ENCODE results near the gene UBTD1. TPM values are rescaled to one million over a fixed set of nuclear protein-coding genes. Genes with fewer than 3 reads are reported as not detected.

The UBTD1 gene
- total and polyA plus RNA-seq, 10 of the 15 experiments (the other 5 are each of a cell fraction or from before 2014, with no cell fraction given) = 0.04 to 1.5 (median 1.2) TPM; not detected in 1

- H3K27ac ChIP-seq (ENCODE audit: control insufficient read depth, insufficient read depth) = no peak overlapping the region
- ATAC-seq (no peak), FAIRE-seq (no peak), DNase-seq (ENCODE audit: low read depth, low spot score) (no peak)
- no peak overlapping the region for H2AFZ ChIP-seq (ENCODE audit: control insufficient read depth, low read depth, low read length)
- H3K36me3 ChIP-seq (ENCODE audit: control insufficient read depth in 2 of 2, insufficient read depth in 2 of 2, low read length in 1 of 2) = no peaks in the 10 kb centered on the region
- no peak overlapping the region for H3K4me2 ChIP-seq (ENCODE audit: control insufficient read depth, insufficient read depth)
- SMC1A ChIA-PET (ENCODE audit: uncharacterized antibody, unreplicated experiment) = no interaction called here
- WGBS (ENCODE audit: insufficient coverage, insufficient replicate concordance, low lambda C conversion rate, missing lambda C conversion rate) = 70% methylated on average over 2 of the region's 2 CpGs
- RAD21 ChIA-PET (ENCODE audit: unreplicated experiment) = no interaction called here
- no peak overlapping the region for H3K4me3 ChIP-seq
- no peaks in the 10 kb centered on the region for H3K79me2 ChIP-seq (ENCODE audit: control insufficient read depth, insufficient read depth, low read length)
- intact Hi-C loops (cut with micrococcal nuclease; ENCODE audit: unreplicated experiment) (no loop called here), in situ Hi-C loops (cut with MboI) (no loop called here)
- no peaks in the 10 kb centered on the region for H3K4me1 ChIP-seq (ENCODE audit: control insufficient read depth, insufficient read depth, low read length)
- POLR2A ChIA-PET = no interaction called here
- no peak for TF ChIP-seq NR2C1 (IDR thresholded peaks at IDR 0.05)
- TF ChIP-seq, protein P1, sequence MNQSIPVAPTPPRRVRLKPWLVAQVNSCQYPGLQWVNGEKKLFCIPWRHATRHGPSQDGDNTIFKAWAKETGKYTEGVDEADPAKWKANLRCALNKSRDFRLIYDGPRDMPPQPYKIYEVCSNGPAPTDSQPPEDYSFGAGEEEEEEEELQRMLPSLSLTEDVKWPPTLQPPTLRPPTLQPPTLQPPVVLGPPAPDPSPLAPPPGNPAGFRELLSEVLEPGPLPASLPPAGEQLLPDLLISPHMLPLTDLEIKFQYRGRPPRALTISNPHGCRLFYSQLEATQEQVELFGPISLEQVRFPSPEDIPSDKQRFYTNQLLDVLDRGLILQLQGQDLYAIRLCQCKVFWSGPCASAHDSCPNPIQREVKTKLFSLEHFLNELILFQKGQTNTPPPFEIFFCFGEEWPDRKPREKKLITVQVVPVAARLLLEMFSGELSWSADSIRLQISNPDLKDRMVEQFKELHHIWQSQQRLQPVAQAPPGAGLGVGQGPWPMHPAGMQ (IDR thresholded peaks at IDR 0.05; ENCODE audit: borderline replicate concordance) = no peak
- TF ChIP-seq EZH2 (IDR thresholded peaks at IDR 0.05; ENCODE audit: borderline replicate concordance, control insufficient read depth, low read depth, low read length) = no peak
- TF ChIP-seq CBX3 (IDR thresholded peaks at IDR 0.05; ENCODE audit: borderline replicate concordance, low read depth) = no peak
- TF ChIP-seq ETV6 (conservative IDR thresholded peaks at IDR 0.05 in 1 of 2, IDR thresholded peaks at IDR 0.05 in 1 of 2; ENCODE audit: borderline replicate concordance in 1 of 2, low read depth in 1 of 2) = no peak
- TF ChIP-seq SMAD5 (IDR thresholded peaks at IDR 0.05; ENCODE audit: low read depth) = no peak
- TF ChIP-seq IRF4 (IDR thresholded peaks at IDR 0.05; ENCODE audit: low read depth, low read length) = no peak
- TF ChIP-seq, protein P2, sequence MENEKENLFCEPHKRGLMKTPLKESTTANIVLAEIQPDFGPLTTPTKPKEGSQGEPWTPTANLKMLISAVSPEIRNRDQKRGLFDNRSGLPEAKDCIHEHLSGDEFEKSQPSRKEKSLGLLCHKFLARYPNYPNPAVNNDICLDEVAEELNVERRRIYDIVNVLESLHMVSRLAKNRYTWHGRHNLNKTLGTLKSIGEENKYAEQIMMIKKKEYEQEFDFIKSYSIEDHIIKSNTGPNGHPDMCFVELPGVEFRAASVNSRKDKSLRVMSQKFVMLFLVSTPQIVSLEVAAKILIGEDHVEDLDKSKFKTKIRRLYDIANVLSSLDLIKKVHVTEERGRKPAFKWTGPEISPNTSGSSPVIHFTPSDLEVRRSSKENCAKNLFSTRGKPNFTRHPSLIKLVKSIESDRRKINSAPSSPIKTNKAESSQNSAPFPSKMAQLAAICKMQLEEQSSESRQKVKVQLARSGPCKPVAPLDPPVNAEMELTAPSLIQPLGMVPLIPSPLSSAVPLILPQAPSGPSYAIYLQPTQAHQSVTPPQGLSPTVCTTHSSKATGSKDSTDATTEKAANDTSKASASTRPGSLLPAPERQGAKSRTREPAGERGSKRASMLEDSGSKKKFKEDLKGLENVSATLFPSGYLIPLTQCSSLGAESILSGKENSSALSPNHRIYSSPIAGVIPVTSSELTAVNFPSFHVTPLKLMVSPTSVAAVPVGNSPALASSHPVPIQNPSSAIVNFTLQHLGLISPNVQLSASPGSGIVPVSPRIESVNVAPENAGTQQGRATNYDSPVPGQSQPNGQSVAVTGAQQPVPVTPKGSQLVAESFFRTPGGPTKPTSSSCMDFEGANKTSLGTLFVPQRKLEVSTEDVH (IDR thresholded peaks at IDR 0.05; ENCODE audit: low read depth, partially characterized antibody) = no peak
- TF ChIP-seq SIN3A (IDR thresholded peaks at IDR 0.05; ENCODE audit: low read depth, low read length) = no peak
- no peak for TF ChIP-seq RB1 (IDR thresholded peaks at IDR 0.05; ENCODE audit: borderline replicate concordance)
- TF ChIP-seq RAD51 (IDR thresholded peaks at IDR 0.05) = no peak
- TF ChIP-seq SMC3 (IDR thresholded peaks at IDR 0.05; ENCODE audit: borderline replicate concordance, low read length) = no peak
- TF ChIP-seq LARP7 (IDR thresholded peaks at IDR 0.05) = no peak
- TF ChIP-seq NKRF (conservative IDR thresholded peaks at IDR 0.05) = no peak
- no peak for TF ChIP-seq FOS (IDR thresholded peaks at IDR 0.05; ENCODE audit: borderline replicate concordance, extremely low read depth, insufficient read length)
- no peak for TF ChIP-seq IKZF1 (conservative IDR thresholded peaks at IDR 0.05)
- TF ChIP-seq ZBED1 (IDR thresholded peaks at IDR 0.05; ENCODE audit: borderline replicate concordance) = no peak
- TF ChIP-seq KDM1A (IDR thresholded peaks at IDR 0.05; ENCODE audit: borderline replicate concordance) = no peak
- no peak for TF ChIP-seq MLLT1 (IDR thresholded peaks at IDR 0.05)
- H3K27me3 ChIP-seq (replicated peaks in 1 of 2; ENCODE audit: control insufficient read depth in 2 of 2, insufficient read depth in 2 of 2, low read length in 1 of 2) = no peaks in the 10 kb centered on the region
- no peak overlapping the region for H3K9ac ChIP-seq (ENCODE audit: control insufficient read depth, insufficient read depth, low read length)
- BruUV-seq (replicated peaks) = no TSS peak
- CTCF ChIA-PET = interaction anchor here (1.0 to 2.1 kb wide), 2 partner anchors 15 to 24 kb away, joined by 3 to 8 read pairs; partner anchors contain the start of gene ANKRD2
- H4K20me1 ChIP-seq (ENCODE audit: control insufficient read depth, insufficient read depth) = no peaks in the 10 kb centered on the region
- H3K9me3 ChIP-seq (replicated peaks; ENCODE audit: control insufficient read depth, insufficient read depth, low read length) = no peaks in the 10 kb centered on the region
Measured at GRCh38 chr10:97587183-97587582, 88.5 kb downstream of the UBTD1 start.

Data from GM12878 (cell line).